Activated naive CD8-positive, alpha-beta T cell treated with anti-CD3 and anti-CD28 coated beads, Interleukin-2, amount 10 ng/mL, durations not matched to agents 7 days and 5 days (primary cell): ENCODE measurements around the gene TMPRSS11E. TPM values are rescaled to one million over a fixed set of nuclear protein-coding genes. Genes with fewer than 3 reads are reported as not detected.

ENCODE experiments used
- ATAC-seq: fragments of 150-1000 bp; cut with Tn5 transposase; one replicate; pipeline ENCODE4 v1.10.0; 2021; ENCODE audit warnings: low read depth, moderate library complexity
- POLR2A ChIA-PET: fragments of 350-600 bp; sonication (Branson Sonifier 250); formaldehyde crosslinking; loops from one replicate; lab custom pipeline; 2021; ENCODE audit warnings: antibody characterized with exemption; lab: Charles Lee
- DNase-seq: peaks from one replicate; pipeline ENCODE4 v3.0.0; 2021
- H3K27ac Mint-ChIP-seq: one replicate; pipeline ENCODE4 v1.8.0; 2022; ENCODE audit warnings: mild to moderate bottlenecking, mixed read lengths
- H3K27me3 Mint-ChIP-seq: one replicate; pipeline ENCODE4 v1.8.0; 2022; ENCODE audit warnings: mild to moderate bottlenecking, moderate library complexity, mixed read lengths
- H3K36me3 Mint-ChIP-seq: one replicate; pipeline ENCODE4 v1.8.0; 2021; ENCODE audit warnings: mild to moderate bottlenecking, mixed read lengths
- H3K4me1 Mint-ChIP-seq: one replicate; pipeline ENCODE4 v1.8.0; 2021; ENCODE audit warnings: mixed read lengths
- H3K4me3 Mint-ChIP-seq: one replicate; pipeline ENCODE4 v1.8.0; 2022; ENCODE audit warnings: mild to moderate bottlenecking, moderate library complexity, mixed read lengths
- H3K9me3 Mint-ChIP-seq: one replicate; pipeline ENCODE4 v1.8.0; 2021; ENCODE audit warnings: mixed read lengths
- total RNA-seq, 2 experiments: library from RNA; stranded (reverse); gene quantifications; one replicate each; pipeline ENCODE4 v1.2.3, GENCODE V29; 2021

The TMPRSS11E gene
- total RNA-seq, 2 experiments from 2014 or later, result 0.22 TPM; not detected in 1

- no peak overlapping the region for H3K4me3 Mint-ChIP-seq
- H3K27me3 Mint-ChIP-seq, result no peaks in the 10 kb centered on the region
- POLR2A ChIA-PET, result no interaction called here
- H3K9me3 Mint-ChIP-seq, result peaks cover 3% of the 10 kb centered on the region
- peaks cover 2% of the 10 kb centered on the region for H3K36me3 Mint-ChIP-seq
- no peak overlapping the region for H3K27ac Mint-ChIP-seq
- peaks cover 9% of the 10 kb centered on the region for H3K4me1 Mint-ChIP-seq
- no peak for DNase-seq
- no peak for ATAC-seq
These were observed 14.9 kb upstream of the TMPRSS11E start for GRCh38 chr4:68432320-68432719.

- Mint-ChIP-seq H3K4me3 (no peak overlapping the region), H3K27me3 (no peaks in the 10 kb centered on the region), H3K9me3 (peaks cover 3% of the 10 kb centered on the region), H3K36me3 (peaks cover 6% of the 10 kb centered on the region), H3K4me1 (peaks cover 9% of the 10 kb centered on the region), H3K27ac (no peak overlapping the region)
- POLR2A ChIA-PET, result no interaction called here
- ATAC-seq (no peak), DNase-seq (no peak)
These were observed 13.7 kb upstream of the TMPRSS11E start for GRCh38 chr4:68433582-68433981.

- no peak overlapping the region for H3K4me3 Mint-ChIP-seq
- DNase-seq (no peak), ATAC-seq (no peak)
- H3K9me3 Mint-ChIP-seq, result peaks cover 3% of the 10 kb centered on the region
- peaks cover 12% of the 10 kb centered on the region for H3K4me1 Mint-ChIP-seq
- H3K27ac Mint-ChIP-seq, result no peak overlapping the region
- no peaks in the 10 kb centered on the region for H3K27me3 Mint-ChIP-seq
- POLR2A ChIA-PET, result no interaction called here
- H3K36me3 Mint-ChIP-seq, result peaks cover 7% of the 10 kb centered on the region
These were observed 13.0 kb upstream of the TMPRSS11E start for GRCh38 chr4:68434277-68434676.

- DNase-seq (no peak), ATAC-seq (no peak)
- Mint-ChIP-seq H3K27me3 (no peaks in the 10 kb centered on the region), H3K36me3 (peaks cover 7% of the 10 kb centered on the region), H3K9me3 (peaks cover 3% of the 10 kb centered on the region), H3K4me3 (no peak overlapping the region), H3K27ac (no peak overlapping the region), H3K4me1 (peaks cover 12% of the 10 kb centered on the region)
- POLR2A ChIA-PET, result no interaction called here
These were observed 12.4 kb upstream of the TMPRSS11E start for GRCh38 chr4:68434836-68435235.

- Mint-ChIP-seq H3K9me3 (peaks cover 5% of the 10 kb centered on the region), H3K27ac (no peak overlapping the region), H3K27me3 (no peaks in the 10 kb centered on the region), H3K36me3 (peaks cover 10% of the 10 kb centered on the region), H3K4me1 (peaks cover 32% of the 10 kb centered on the region), H3K4me3 (no peak overlapping the region)
- DNase-seq, result no peak
- POLR2A ChIA-PET, result no interaction called here
- ATAC-seq, result no peak
These were observed 2.2 kb upstream of the TMPRSS11E start for GRCh38 chr4:68445111-68445510.

GRCh38 chr4:68451246-68452211, 4.3 kb downstream of the TMPRSS11E start:
- Mint-ChIP-seq H3K36me3 (no peaks in the 10 kb centered on the region), H3K9me3 (no peaks in the 10 kb centered on the region), H3K4me1 (peaks cover 14% of the 10 kb centered on the region), H3K27ac (no peak overlapping the region), H3K27me3 (no peaks in the 10 kb centered on the region), H3K4me3 (no peak overlapping the region)
- DNase-seq, result no peak
- peak; percentile 77 for ATAC-seq
- POLR2A ChIA-PET, result no interaction called here

GRCh38 chr4:68460085-68460484, 12.8 kb downstream of the TMPRSS11E start:
- no peaks in the 10 kb centered on the region for H3K36me3 Mint-ChIP-seq
- no peak for DNase-seq
- no peaks in the 10 kb centered on the region for H3K9me3 Mint-ChIP-seq
- H3K27me3 Mint-ChIP-seq, result no peaks in the 10 kb centered on the region
- H3K4me1 Mint-ChIP-seq, result no peaks in the 10 kb centered on the region
- no peak for ATAC-seq
- no peak overlapping the region for H3K27ac Mint-ChIP-seq
- POLR2A ChIA-PET, result no interaction called here
- H3K4me3 Mint-ChIP-seq, result no peak overlapping the region

GRCh38 chr4:68461790-68462189, 14.5 kb downstream of the TMPRSS11E start:
- Mint-ChIP-seq H3K9me3 (no peaks in the 10 kb centered on the region), H3K27ac (no peak overlapping the region), H3K4me1 (no peaks in the 10 kb centered on the region), H3K27me3 (no peaks in the 10 kb centered on the region), H3K4me3 (no peak overlapping the region), H3K36me3 (no peaks in the 10 kb centered on the region)
- POLR2A ChIA-PET, result no interaction called here
- ATAC-seq (no peak), DNase-seq (no peak)

- H3K36me3 Mint-ChIP-seq, result no peaks in the 10 kb centered on the region
- no peaks in the 10 kb centered on the region for H3K9me3 Mint-ChIP-seq
- H3K27me3 Mint-ChIP-seq, result no peaks in the 10 kb centered on the region
- ATAC-seq, result no peak
- no peak overlapping the region for H3K4me3 Mint-ChIP-seq
- no peaks in the 10 kb centered on the region for H3K4me1 Mint-ChIP-seq
- DNase-seq, result no peak
- POLR2A ChIA-PET, result no interaction called here
- no peak overlapping the region for H3K27ac Mint-ChIP-seq
These were observed 15.4 kb downstream of the TMPRSS11E start for GRCh38 chr4:68462691-68463090.

GRCh38 chr4:68463796-68464195, 16.5 kb downstream of the TMPRSS11E start:
- Mint-ChIP-seq H3K27me3 (no peaks in the 10 kb centered on the region), H3K9me3 (peaks cover 4% of the 10 kb centered on the region), H3K27ac (no peak overlapping the region), H3K36me3 (no peaks in the 10 kb centered on the region), H3K4me3 (no peak overlapping the region), H3K4me1 (no peaks in the 10 kb centered on the region)
- POLR2A ChIA-PET, result no interaction called here
- ATAC-seq, result no peak
- no peak for DNase-seq

- H3K27ac Mint-ChIP-seq, result no peak overlapping the region
These were observed 17.8 kb downstream of the TMPRSS11E start for GRCh38 chr4:68465058-68465457.

GRCh38 chr4:68466185-68466584, 18.9 kb downstream of the TMPRSS11E start:
- POLR2A ChIA-PET, result no interaction called here
- peaks cover 8% of the 10 kb centered on the region for H3K36me3 Mint-ChIP-seq
- peaks cover 8% of the 10 kb centered on the region for H3K9me3 Mint-ChIP-seq
- peaks cover 7% of the 10 kb centered on the region for H3K4me1 Mint-ChIP-seq
- no peak overlapping the region for H3K4me3 Mint-ChIP-seq
- H3K27me3 Mint-ChIP-seq, result peaks cover under 1% of the 10 kb centered on the region
- no peak for DNase-seq
- no peak for ATAC-seq
- no peak overlapping the region for H3K27ac Mint-ChIP-seq

More at GRCh38 chr4:68465058-68465457, 17.8 kb downstream of the TMPRSS11E start:
- ATAC-seq (no peak), DNase-seq (no peak)
- Mint-ChIP-seq H3K27me3 (no peaks in the 10 kb centered on the region), H3K36me3 (peaks cover 7% of the 10 kb centered on the region), H3K4me3 (no peak overlapping the region), H3K4me1 (peaks cover 7% of the 10 kb centered on the region), H3K9me3 (peaks cover 7% of the 10 kb centered on the region)
- POLR2A ChIA-PET, result no interaction called here

- ATAC-seq (no peak), DNase-seq (no peak)
- POLR2A ChIA-PET, result no interaction called here
- no peak overlapping the region for H3K4me3 Mint-ChIP-seq
- H3K36me3 Mint-ChIP-seq, result peaks cover 10% of the 10 kb centered on the region
- no peak overlapping the region for H3K27ac Mint-ChIP-seq
- peaks cover 9% of the 10 kb centered on the region for H3K9me3 Mint-ChIP-seq
- peaks cover 9% of the 10 kb centered on the region for H3K4me1 Mint-ChIP-seq
- peaks cover 2% of the 10 kb centered on the region for H3K27me3 Mint-ChIP-seq
These were observed 19.5 kb downstream of the TMPRSS11E start for GRCh38 chr4:68466751-68467150.

- peaks cover 11% of the 10 kb centered on the region for H3K9me3 Mint-ChIP-seq
- POLR2A ChIA-PET, result no interaction called here
- peaks cover 9% of the 10 kb centered on the region for H3K4me1 Mint-ChIP-seq
- ATAC-seq (no peak), DNase-seq (no peak)
- no peak overlapping the region for H3K4me3 Mint-ChIP-seq
- no peak overlapping the region for H3K27ac Mint-ChIP-seq
- H3K36me3 Mint-ChIP-seq, result peaks cover 10% of the 10 kb centered on the region
- H3K27me3 Mint-ChIP-seq, result peaks cover 2% of the 10 kb centered on the region
These were observed 22.2 kb downstream of the TMPRSS11E start for GRCh38 chr4:68469482-68469881.
